Activated gamma-delta T cell treated with Interleukin-2 at 50 U/mL for 16 hours (primary cell): ENCODE results near the gene THSD7A.

Experiments used
- DNase-seq: peaks from one replicate; pipeline ENCODE4 v3.0.0-alpha.2; 2020

The THSD7A gene

DNA sequence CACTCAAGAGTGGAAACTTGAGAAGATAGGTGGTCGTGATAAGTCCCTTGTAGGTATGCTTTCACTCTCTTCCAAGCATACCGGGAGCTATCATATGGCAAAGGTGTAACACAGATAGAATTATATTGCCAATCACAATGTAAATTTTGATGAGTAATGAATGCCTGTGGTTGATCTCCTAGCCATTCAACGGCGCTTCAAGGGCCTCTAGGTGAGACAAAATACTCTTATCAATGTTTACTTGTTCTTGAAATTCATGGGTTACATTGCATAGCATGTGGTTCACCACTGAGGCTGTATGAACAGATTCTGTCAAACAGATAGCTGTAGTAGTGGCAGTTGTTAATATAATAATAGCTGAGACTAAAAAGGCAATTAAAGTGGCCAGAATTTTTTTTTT, 82.4 kb downstream of the THSD7A start:
- no peak for DNase-seq

DNA sequence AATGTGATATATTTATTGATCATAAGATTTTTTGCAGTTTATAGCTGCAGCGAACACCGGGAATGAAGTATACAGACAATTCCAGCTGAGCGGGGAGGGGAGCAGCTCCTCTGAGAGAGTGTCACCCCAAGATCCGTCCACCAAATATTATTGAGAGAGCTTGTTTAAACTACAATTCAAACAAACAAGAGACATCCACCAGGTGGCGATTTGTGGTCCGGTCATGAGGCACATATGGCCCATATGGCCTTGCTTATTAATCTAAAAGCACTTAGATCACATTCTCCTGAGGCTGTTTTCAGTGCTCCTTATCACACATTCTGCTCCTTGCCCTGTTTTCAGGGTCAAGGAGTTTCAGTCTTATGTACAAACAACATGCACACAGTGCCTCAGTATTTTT, 83.1 kb downstream of the THSD7A start:
- no peak for DNase-seq

DNA sequence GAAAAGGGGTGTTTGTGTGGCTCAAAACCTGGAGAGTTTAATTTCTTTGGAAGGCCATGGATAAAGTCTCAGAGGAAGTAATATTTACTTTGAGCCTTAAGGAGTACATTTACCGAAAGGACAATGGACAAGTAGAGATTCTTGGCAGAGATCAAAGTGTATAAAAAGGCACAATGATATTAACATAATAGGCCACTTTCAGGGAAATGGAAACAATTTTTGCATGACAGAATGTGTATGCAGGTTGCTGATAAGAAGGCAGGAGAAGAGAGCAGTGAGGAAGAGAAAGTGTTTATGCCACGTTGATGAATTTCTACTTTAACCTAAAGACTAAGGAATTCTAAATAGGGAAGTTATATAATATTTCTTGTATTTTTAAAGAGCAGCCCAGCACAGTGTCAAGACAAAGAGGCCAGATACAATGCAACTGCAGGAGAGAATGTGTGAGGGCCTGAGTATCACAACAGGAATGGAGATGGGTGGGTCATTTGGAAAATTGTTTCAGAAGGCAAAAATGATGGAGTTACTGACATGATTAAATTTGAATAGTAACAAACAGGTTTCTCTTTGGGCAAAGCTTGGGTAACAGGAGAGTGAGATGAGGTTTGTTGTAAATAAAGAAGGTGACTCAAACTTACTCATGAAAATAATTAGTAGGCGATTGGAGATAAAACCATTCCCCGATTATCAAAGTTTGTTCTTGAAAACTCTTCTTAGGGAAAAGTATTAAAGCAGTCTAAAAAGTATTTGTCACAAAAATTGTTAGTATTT, 84.1 kb downstream of the THSD7A start:
- DNase-seq, result no peak

DNA sequence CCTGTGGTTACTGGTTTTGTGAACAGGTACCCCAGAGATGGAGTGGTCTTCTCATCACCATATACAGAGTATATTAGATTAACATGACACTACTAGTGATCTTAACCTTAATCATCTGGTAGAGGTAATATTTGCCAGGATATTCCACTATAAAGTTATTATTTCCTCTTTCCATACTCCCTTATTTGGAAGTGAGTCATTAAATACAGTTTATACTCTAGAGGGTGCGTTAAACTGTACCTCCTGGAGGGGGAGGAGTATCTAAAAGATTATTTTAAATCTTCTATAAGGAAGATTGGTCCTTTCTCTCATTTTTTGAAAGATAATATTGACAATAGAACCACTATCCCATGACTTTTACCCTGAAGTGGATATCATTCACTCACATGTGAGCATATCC, 85.4 kb downstream of the THSD7A start:
- DNase-seq, result no peak

DNA sequence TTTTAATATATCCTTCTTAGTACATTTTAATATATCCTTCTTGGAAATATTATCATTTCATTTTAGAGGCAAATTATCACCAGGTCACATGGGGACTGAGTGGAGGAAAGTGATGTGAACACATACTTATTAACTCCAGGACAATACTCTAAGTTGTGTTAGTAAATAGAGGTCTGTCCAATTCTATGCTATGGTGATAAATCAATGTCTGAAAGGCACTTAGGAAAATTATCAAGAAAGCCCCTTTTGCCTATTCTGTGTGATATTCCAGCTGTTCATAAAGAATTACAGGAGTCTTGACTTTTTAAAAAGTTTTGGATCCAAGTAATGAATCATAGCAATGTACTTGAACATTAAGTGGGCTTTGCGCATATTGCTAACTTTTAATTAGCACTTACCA, 88.5 kb downstream of the THSD7A start:
- no peak for DNase-seq

DNA sequence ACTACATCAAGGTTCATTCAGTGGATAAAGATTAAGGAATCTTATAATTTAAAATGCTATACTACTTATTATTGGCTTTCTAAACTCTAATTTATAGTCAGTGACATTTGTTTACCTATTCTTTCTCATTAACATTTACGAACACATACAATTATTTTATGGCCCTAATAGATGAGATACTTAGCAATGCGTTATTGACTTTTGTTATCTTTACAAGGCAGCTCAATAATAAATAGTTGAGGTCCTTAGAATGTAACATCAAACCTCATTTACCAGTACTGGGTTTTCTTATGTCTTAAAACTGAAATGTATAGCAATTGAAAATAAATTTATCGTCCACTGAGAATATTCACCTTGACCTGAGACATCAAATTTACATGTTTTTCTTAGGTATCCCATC, 89.0 kb downstream of the THSD7A start:
- no peak for DNase-seq

DNA sequence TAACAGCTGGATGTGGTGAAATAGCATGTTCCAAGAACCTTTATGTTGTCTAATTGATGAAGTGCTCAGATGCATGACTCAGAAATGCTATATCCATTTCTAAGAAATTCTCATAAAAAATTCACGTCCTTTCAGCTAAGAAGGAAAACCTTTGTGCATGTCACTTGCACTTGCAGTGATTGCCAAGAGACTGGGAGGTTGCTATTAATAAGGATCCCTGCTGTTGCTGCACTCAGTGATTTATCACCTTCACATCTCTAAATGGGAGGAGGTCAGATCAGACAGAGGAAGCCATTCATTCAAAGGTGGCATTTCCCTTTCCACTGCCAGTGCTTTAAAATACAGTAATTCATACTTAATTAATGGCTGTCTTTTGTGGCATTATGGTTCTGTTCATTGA, 89.5 kb downstream of the THSD7A start:
- DNase-seq, result no peak

DNA sequence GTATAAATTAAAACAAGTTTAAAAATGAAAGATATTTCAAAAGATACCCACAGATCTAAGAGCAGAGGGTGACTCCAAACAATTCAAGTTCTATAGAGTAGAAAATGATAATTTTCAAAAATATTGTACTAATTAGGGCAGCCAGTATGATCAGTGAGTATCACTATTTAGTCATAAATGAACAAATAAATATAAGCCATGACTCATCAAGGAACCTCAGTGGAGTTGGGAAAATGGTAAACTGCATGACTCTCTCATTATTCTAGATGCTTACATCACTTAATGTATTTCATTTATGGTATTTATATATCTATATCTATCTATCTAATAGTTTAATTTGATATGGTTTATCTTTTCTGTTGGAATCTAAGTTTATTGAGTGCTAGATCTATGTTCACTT, 94.3 kb downstream of the THSD7A start:
- DNase-seq, result no peak

DNA sequence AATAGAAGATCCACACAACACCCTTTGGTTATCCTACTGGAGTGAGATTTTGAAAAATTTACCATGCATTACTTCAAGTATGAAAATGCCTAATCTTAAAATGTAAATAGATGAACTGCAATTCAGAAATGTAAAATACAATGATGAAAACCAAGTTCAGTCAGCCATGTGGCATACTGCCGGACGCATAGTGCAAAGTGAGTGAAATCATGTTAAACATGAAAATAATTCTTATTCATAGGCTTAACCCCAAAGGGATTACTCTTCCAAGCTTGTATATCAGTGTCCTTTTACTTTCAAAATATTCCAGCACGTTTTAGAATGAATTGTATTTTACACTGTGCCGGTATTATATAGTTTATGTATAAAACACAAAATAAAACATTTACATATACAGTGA, 99.8 kb downstream of the THSD7A start:
- no peak for DNase-seq

DNA sequence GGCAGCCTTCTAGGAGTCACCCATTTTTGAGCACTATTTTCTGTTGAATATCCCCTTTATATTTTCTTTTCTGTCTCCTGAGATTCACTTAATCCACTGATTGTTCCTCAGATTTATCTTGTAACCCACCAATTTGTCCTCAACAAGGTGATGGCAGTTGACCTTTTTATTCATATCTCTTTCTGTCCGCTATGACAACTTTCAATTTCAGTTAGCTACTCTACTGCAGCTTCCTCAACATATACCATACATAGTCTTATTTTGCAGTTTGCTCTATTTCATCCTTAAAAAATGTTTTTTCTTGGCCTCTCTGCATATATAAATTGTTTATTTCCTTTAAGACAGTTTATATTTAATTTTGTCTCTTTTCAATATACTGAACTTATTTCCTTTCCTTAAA, 101.3 kb downstream of the THSD7A start:
- DNase-seq, result no peak

DNA sequence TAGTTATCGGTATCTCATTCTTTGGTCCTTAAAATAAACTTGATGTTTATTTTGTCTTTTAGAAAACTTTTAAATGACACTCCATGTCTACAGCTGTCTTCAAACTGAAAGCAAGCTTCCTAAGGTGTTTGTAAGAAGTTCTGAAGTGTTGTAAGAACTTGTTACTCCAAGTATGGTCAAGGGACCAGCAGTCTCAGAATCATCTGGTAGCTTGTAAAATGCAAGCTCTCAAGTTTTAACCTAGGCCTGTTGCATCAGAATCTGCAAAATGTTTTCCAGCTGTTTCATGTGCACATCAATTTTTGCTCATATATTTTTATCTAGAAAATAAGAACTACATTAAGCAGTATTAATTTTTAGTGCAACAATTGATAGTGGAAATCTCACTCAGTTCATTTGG, 104.1 kb downstream of the THSD7A start:
- DNase-seq, result no peak

DNA sequence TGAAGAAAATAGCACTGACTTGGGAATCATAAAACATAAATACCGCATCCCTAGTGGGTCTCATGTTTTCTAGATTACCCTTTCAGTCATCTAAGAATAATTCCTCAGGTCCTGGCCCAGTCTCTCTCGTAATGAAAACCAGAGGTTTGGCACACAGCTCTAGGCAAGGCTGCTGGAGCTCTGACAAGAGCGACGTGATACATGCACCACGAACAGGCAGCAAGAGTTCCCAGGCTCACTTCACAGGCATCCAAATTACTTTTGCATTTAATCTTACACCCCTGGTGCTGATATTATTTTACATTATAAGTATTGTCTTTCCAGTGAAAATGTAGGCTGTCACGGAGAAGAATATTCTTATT, 105.2 kb downstream of the THSD7A start:
- DNase-seq, result no peak

DNA sequence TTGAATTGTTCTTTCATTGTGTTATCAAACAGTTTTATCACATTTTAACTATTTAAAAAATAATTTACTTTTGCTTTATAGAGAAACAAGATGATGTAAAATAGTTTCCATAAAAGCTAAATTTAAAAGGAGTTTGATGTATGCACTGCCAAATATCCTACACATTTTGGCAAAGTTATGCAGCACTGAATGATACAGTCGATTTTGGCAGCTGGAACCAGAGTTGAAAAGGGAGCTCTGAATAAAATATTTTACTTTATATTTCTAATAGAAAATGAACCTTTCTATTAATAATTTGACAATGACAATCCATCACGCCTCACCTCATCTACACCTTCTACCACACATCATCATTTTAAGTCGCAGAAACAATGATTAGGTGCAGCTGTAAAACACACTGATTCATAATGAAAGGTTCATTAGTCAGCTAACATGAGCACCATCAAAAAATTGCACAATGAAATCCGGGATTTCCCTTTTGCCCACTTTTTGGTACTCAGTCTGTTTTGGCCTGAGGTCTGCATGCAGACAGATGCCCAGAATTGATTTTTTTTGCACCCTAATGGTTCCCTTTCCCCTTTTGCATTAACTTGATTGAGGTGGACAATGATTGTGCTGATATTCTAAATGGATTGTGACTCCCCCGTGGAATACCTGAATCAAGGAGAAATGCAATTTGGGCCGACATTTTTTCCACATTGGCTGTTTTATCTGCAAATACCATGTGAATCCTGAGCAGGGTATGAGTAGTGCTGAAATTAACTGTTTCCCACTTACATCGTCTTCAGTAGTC, 105.8 kb downstream of the THSD7A start:
- no peak for DNase-seq

DNA sequence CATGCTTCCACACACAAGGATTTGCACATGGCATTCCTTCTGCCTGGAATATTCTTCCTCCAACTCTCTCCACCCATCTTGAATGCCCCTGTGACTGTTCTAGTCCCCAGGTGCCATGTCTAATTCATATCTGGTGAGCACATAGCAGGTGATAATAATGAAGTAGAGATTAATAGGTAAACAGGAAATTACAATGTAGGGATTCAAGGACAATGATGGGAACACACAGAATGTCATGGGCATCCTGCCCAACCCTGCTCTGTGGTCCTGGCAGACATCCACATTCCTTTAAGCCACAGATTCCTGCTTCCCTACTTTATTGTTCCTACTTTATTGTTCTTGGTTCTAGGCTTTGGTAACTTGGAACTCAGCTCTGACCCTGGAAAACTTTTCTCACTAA, 115.8 kb downstream of the THSD7A start:
- no peak for DNase-seq

DNA sequence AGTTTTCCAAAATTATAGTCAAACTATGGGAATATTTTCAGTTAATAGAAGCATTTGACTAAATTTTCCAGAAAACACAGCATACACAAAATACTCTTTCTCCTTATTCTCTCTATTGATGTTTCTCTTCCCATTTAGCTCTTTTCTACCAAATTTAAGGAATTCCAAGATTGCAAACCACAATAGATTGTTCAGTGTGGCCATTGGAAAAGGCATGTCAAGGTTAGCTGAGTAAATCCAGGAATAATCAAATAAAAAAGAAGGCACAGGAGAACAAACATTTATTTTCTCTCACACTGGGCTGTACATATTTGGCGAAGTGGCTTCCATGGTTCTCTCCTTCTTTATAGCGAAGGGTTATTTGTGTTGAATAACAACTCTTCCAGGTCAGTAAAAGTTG, 117.3 kb downstream of the THSD7A start:
- no peak for DNase-seq

DNA sequence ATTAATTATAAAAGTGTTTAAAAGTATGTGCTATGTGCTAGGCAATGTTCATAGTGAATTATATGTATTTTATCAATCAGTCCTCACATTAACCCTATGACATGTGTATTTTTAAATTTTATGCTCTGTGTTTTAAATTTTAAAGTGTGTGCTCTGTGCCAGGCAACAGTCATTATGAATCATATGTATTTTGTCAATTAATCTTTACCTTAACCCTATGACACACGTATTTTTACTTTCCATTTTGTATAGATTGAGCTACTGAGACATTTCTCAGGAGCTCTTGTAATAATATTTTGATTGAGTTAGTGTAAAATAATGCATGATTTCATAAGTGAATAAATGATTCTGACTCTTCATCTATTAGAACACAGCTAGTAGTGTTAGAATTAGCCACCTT, 117.8 kb downstream of the THSD7A start:
- DNase-seq, result no peak

DNA sequence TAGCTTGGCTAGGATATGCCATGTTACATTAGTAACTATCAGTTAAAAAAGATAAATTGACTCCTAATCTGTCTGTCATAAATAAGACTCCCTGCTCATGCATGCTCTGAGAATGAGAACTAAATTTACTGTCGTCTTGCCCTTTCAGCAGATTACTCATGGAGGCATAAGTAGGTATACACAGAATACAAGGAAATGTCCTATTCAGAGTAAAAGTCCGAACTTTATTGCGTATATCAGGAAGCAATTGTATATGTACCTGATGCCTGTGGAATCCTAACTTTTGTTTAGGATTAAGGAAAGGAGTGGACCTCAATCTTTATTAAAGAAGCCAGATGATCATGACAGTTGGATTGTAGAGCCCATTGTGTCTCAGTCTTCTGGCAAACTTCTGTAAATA, 118.6 kb downstream of the THSD7A start:
- DNase-seq, result no peak

DNA sequence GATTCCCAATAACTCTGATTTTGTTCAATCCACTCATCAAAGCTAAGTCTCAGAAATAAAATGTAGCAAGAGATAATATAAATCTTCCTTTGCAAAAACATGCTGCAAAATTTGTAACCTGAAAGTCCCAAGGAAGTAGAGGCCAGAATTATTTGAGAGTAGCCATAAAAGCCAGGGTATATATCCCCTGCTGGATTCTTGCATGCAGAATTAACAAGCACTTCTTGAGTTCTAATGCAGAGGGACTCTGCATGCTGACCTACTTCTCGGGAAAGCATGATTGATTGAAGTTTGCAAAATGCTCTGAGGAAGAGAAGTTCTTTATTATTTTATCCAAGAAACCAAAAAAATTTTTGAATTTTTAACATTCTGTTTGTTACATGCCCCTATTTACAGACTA, 121.6 kb downstream of the THSD7A start:
- DNase-seq, result no peak

DNA sequence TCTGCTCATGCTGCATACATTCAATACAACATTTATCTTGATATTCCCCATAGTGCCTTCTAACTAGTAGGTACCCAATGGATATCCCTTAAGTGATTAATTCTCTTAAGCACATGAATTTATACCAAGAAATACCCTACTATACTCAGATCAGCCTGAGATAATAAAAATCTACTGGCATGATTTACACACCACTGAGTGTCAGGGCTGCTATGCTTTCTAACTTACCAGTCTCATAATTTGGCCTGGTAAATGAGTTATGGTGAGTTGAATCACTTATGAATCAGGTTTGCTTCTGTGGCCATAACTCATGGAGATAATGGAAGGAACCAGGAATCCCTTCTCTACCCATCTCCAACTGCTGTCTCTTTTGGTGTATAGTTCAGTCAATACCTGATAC, 122.8 kb downstream of the THSD7A start:
- DNase-seq, result no peak

DNA sequence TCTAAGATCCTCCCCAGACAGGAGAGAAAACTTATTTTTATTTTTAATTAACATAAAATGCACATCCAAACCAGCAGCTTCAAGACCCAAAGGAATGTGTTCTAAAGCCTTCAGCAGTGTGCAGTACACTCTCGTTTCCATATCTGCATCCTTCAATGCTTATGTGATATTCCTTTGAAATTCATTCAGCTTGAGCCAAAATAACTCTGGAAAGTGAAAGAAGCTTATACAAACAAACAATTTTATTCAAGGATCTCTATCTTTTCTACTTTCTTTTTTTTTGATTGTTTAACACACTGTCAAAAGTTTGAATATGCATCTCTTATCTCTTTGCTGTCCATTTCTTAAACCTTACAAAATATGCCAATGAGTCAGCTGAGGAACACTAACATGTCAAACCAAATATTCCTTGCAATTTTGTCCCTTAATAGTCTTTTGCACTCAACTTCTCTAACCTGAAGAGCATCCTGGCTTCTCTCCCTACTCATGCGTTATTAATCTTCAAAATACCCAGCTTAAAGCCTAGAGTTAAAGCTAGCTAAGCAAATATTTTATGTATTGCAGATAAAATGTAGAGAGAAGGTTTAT, 124.3 kb downstream of the THSD7A start:
- no peak for DNase-seq

DNA sequence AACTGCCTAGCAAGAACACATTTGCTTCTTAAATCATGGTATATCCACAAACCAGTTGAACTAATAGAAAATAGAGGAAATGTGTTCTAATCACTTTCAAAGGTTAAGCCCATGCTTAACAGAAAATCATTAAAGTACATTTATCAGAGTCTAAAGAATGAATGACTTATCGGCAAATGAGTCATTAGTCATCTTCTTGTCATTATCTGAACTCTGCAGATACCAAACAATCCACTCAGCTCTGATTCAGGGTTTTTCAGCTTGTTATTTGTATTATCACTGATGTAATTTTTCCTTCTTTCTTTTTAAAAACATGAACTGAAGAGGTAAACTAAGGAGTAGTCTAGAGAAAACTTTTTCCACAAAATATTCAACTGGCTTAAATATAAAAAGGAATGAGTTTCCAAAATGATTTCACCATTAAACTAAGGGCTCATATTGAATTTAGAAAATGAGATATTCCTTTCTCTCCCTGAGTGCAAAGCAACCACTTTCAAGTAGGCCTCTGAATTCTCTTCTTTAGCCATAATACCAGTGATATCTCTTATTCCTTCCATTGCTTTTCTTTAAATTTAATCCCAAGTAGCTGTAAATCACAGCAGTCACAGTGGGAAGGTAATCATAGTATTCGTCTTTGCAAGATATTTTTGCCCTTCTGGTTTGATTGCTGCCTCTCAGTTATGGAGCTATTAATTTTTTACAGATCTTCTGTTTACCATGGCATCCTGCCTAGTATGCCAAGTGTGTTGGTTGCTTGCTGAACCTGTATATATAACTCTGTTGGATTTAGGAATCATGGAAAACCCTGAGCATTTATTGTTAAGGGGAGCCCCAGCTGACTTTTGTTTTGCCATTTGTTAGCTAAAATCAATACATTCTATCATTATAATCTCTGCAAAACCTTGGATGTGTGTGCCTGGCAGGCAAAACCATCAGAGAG, 125.1 kb downstream of the THSD7A start:
- DNase-seq, result no peak

DNA sequence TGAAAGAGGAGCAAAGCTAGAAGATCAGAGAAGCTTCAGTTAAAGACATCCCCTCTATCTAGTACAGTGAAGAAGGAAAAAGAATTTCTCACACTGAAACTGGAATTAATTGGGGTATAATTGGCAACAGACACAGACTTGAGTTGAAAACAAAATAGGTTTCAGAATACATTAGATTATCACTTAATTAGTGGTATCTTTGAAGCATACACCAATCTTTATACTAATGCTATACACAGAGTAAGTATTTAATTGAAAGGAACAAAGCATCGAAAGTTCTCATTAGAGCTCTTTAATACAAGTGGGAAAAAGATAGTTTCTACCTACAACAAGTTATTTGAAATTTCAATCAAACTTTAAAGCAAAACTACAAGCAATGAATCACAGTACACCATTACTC, 128.2 kb downstream of the THSD7A start:
- DNase-seq, result no peak

DNA sequence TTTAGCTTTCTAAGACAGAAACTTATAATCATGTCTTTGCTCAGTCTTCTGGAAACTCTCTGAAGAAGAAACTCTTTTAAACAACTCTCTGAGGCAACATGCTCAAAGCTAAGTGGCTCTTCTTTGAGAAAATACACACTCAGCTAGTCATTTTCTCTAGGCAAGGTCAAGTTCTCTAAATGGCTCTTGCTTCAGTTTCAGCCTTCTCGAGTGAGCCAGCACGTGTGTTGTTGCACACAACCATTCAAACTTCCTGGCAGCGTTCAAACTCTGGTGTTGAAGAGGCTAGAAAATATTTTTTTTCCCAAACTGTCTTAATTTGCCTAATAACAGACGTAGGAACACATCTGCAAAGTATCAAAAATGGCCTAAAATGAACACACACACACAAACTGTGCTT, 129.1 kb downstream of the THSD7A start:
- no peak for DNase-seq
